Liver (tissue), 9 donors: ENCODE data around the gene C22orf23. TPM values are rescaled to one million over a fixed set of nuclear protein-coding genes. Genes with fewer than 3 reads are reported as not detected.
A peak's percentile ranks its signal among the peaks of the same experiment; 100 is the strongest.

ENCODE experiments used
- DNase-seq: peaks from one replicate; pipeline ENCODE4 v3.0.0-alpha.2; 2017; ENCODE audit warnings: low spot score
- H3K27ac ChIP-seq, 2 donors: one replicate each; pipeline ENCODE4 v1.7.0; 2013; ENCODE audit warnings: inconsistent platforms in 2 of 2, low read length in 2 of 2, control low read depth in 1 of 2, low read depth in 1 of 2, mild to moderate bottlenecking in 1 of 2
- H3K27me3 ChIP-seq, 4 donors: one replicate each; pipeline versions ENCODE4 v1.6.1 to v1.7.0; 2013; ENCODE audit warnings: low read length in 3 of 4, inconsistent platforms in 1 of 4, mild to moderate bottlenecking in 1 of 4, moderate library complexity in 1 of 4; ENCODE audit not compliant: control insufficient read depth in 4 of 4, insufficient read depth in 4 of 4
- H3K36me3 ChIP-seq, 4 donors: one replicate each; pipeline versions ENCODE4 v1.6.1 to v1.7.0; 2013; ENCODE audit warnings: low read length in 3 of 4, mild to moderate bottlenecking in 3 of 4, low read depth in 1 of 4, moderate library complexity in 1 of 4; ENCODE audit not compliant: control insufficient read depth in 4 of 4, insufficient read depth in 3 of 4
- H3K4me1 ChIP-seq, 4 donors: one replicate each; pipeline versions ENCODE4 v1.6.1 to v1.7.0; 2013; ENCODE audit warnings: low read length in 3 of 4, mild to moderate bottlenecking in 3 of 4, moderate library complexity in 1 of 4; ENCODE audit not compliant: control insufficient read depth in 4 of 4, insufficient read depth in 4 of 4
- H3K4me3 ChIP-seq, 3 donors: one replicate each; pipeline versions ENCODE4 v1.6.1 to v1.7.0; 2013; ENCODE audit warnings: low read length in 3 of 3, control low read depth in 1 of 3, low read depth in 1 of 3, mild to moderate bottlenecking in 1 of 3
- H3K9ac ChIP-seq, 2 donors: one replicate each; pipeline ENCODE4 v1.7.0; 2013; ENCODE audit warnings: low read length in 2 of 2, mild to moderate bottlenecking in 2 of 2, moderate library complexity in 2 of 2, control low read depth in 1 of 2, low read depth in 1 of 2
- H3K9me3 ChIP-seq, 4 donors: one replicate each; pipeline versions ENCODE4 v1.6.1 to v1.7.0; 2013; ENCODE audit warnings: low read length in 3 of 4; ENCODE audit not compliant: control insufficient read depth in 4 of 4
- EGR1 ChIP-seq, 2 donors: IDR thresholded peaks; 2 replicates each; pipeline ENCODE4 v1.6.1; 2016 to 2018; ENCODE audit warnings: antibody characterized with exemption in 2 of 2, low read depth in 2 of 2
- FOXA1 ChIP-seq: IDR thresholded peaks from 2 replicates; pipeline ENCODE4 v1.6.1; 2016; ENCODE audit warnings: antibody characterized with exemption
- FOXA2 ChIP-seq: IDR thresholded peaks from 2 replicates; pipeline ENCODE4 v1.6.1; 2016; ENCODE audit warnings: antibody characterized with exemption
- GABPA ChIP-seq, 2 donors: IDR thresholded peaks in 1 of 2; conservative IDR thresholded peaks in 1 of 2; 2 replicates each; pipeline ENCODE4 v1.6.1; 2016; ENCODE audit warnings: antibody characterized with exemption in 2 of 2, mild to moderate bottlenecking in 1 of 2, moderate library complexity in 1 of 2
- HNF4A ChIP-seq, 2 donors: conservative IDR thresholded peaks; 2 replicates each; pipeline ENCODE4 v1.6.1; 2016; ENCODE audit warnings: antibody characterized with exemption in 2 of 2, mild to moderate bottlenecking in 2 of 2
- HNF4G ChIP-seq: IDR thresholded peaks from 2 replicates; pipeline ENCODE4 v1.6.1; 2016; ENCODE audit warnings: antibody characterized with exemption
- JUND ChIP-seq, 2 donors: IDR thresholded peaks; 2 replicates each; pipeline ENCODE4 v1.6.1; 2016; ENCODE audit warnings: antibody characterized with exemption in 2 of 2
- NR2F2 ChIP-seq: IDR thresholded peaks from 2 replicates; pipeline ENCODE4 v1.6.1; 2016; ENCODE audit warnings: antibody characterized with exemption
- RAD21 ChIP-seq, 2 donors: IDR thresholded peaks; 2 replicates each; pipeline ENCODE4 v1.6.1; 2016; ENCODE audit warnings: antibody characterized with exemption in 2 of 2, mild to moderate bottlenecking in 2 of 2
- RXRA ChIP-seq, 2 donors: IDR thresholded peaks; 2 replicates each; pipeline ENCODE4 v1.6.1; 2017 to 2018; ENCODE audit warnings: antibody characterized with exemption in 2 of 2, mild to moderate bottlenecking in 1 of 2
- SP1 ChIP-seq: IDR thresholded peaks from 2 replicates; pipeline ENCODE4 v1.6.1; 2018; ENCODE audit warnings: antibody characterized with exemption, mild to moderate bottlenecking
- YY1 ChIP-seq: IDR thresholded peaks from 2 replicates; pipeline ENCODE4 v1.6.1; 2016; ENCODE audit warnings: antibody characterized with exemption, mild to moderate bottlenecking
- WGBS: extraction: QIAGEN DNeasy Blood & Tissue Kit; methylation state at CpG from one replicate; pipeline ENCODE4 v1.1.7; 2013; 5-methylcytosine and 5-hydroxymethylcytosine counted together
- polyA plus RNA-seq, 2 donors: library from polyadenylated mRNA; stranded (reverse) in 1 of 2; unstranded in 1 of 2; fragments of 200-250 nt in 1 of 2; fragments of >200 nt in 1 of 2; fragmentation: Nextera tagmentation in 1 of 2; extraction: Ambion mirVana in 1 of 2; gene quantifications; one replicate each; pipeline versions ENCODE4 v1.2.1 to v1.2.3, GENCODE V29; 2013 to 2015
- total RNA-seq, 2 donors: library from RNA; depleted of rRNA; stranded (reverse); fragments of >200 nt; gene quantifications; one replicate each; pipeline ENCODE4 v1.2.3, GENCODE V29; 2014
- TF ChIP-seq, protein P1 (sequence below): fragments of 150-350 bp; IDR thresholded peaks from 2 replicates; pipeline ENCODE4 v1.5.1; 2017; ENCODE audit warnings: improper control_type of control experiment, low read depth, low read length; ENCODE audit not compliant: missing input control
- TF ChIP-seq, protein P2 (sequence below): IDR thresholded peaks from 2 replicates; pipeline ENCODE4 v1.6.1; 2016; ENCODE audit warnings: antibody characterized with exemption, mild to moderate bottlenecking
- TF ChIP-seq, protein P3 (sequence below): IDR thresholded peaks from 2 replicates; pipeline ENCODE4 v1.6.1; 2016; ENCODE audit warnings: antibody characterized with exemption
- TF ChIP-seq, protein P4 (sequence below): IDR thresholded peaks from 2 replicates; pipeline ENCODE4 v1.6.1; 2016; ENCODE audit warnings: antibody characterized with exemption
- TF ChIP-seq, protein P5 (sequence below): IDR thresholded peaks from 2 replicates; pipeline ENCODE4 v1.6.1; 2016; ENCODE audit warnings: antibody characterized with exemption
- donor health status: healthy.
- donor health status: healthy.
- donor health status: healthy.
- donor health status: healthy.
- donor health status: healthy.

Gene C22orf23
- total and polyA plus RNA-seq, 4 donors: 0.02 TPM; not detected in 3

DNA sequence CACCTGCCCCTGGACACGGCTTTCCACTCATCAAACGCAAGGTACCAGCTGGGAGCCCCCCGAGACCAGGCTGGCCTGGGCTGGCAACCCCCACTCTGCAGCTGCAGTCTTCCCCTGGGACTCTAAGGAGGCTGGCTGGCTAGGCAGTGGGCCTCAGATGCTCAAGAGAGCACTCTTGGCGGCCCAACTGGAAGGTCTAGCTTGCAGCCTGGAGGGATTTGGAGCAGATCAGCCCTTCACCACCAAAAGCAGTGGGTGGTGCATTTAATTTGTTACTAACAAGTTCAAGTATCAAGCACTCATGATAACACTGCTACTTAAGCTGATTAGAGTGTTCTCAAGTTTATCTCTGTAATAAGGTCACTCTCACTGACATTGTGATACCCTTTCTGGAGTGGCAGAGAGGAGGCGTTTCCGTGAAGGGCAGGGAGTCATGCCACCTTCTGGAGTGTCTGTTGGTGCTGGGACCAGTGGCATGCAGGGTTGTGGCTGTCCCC, 21.5 kb downstream of the C22orf23 start:
- Histone ChIP-seq H3K4me3 (no peak overlapping the region), H3K27me3 (no peaks in the 10 kb centered on the region), H3K9me3 (no peaks in the 10 kb centered on the region), H3K27ac (no peak overlapping the region), H3K9ac (no peak overlapping the region), H3K36me3 (peaks cover 0 to 22% (median 6%) of the 10 kb centered on the region in 4 donors), H3K4me1 (peaks cover 6 to 17% (median 10%) of the 10 kb centered on the region in 4 donors)
- TF ChIP-seq, protein P1, sequence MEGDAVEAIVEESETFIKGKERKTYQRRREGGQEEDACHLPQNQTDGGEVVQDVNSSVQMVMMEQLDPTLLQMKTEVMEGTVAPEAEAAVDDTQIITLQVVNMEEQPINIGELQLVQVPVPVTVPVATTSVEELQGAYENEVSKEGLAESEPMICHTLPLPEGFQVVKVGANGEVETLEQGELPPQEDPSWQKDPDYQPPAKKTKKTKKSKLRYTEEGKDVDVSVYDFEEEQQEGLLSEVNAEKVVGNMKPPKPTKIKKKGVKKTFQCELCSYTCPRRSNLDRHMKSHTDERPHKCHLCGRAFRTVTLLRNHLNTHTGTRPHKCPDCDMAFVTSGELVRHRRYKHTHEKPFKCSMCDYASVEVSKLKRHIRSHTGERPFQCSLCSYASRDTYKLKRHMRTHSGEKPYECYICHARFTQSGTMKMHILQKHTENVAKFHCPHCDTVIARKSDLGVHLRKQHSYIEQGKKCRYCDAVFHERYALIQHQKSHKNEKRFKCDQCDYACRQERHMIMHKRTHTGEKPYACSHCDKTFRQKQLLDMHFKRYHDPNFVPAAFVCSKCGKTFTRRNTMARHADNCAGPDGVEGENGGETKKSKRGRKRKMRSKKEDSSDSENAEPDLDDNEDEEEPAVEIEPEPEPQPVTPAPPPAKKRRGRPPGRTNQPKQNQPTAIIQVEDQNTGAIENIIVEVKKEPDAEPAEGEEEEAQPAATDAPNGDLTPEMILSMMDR: no peak
- TF ChIP-seq, protein P2, sequence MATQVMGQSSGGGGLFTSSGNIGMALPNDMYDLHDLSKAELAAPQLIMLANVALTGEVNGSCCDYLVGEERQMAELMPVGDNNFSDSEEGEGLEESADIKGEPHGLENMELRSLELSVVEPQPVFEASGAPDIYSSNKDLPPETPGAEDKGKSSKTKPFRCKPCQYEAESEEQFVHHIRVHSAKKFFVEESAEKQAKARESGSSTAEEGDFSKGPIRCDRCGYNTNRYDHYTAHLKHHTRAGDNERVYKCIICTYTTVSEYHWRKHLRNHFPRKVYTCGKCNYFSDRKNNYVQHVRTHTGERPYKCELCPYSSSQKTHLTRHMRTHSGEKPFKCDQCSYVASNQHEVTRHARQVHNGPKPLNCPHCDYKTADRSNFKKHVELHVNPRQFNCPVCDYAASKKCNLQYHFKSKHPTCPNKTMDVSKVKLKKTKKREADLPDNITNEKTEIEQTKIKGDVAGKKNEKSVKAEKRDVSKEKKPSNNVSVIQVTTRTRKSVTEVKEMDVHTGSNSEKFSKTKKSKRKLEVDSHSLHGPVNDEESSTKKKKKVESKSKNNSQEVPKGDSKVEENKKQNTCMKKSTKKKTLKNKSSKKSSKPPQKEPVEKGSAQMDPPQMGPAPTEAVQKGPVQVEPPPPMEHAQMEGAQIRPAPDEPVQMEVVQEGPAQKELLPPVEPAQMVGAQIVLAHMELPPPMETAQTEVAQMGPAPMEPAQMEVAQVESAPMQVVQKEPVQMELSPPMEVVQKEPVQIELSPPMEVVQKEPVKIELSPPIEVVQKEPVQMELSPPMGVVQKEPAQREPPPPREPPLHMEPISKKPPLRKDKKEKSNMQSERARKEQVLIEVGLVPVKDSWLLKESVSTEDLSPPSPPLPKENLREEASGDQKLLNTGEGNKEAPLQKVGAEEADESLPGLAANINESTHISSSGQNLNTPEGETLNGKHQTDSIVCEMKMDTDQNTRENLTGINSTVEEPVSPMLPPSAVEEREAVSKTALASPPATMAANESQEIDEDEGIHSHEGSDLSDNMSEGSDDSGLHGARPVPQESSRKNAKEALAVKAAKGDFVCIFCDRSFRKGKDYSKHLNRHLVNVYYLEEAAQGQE: no peak
- no peak for TF ChIP-seq NR2F2
- TF ChIP-seq HNF4G: no peak
- TF ChIP-seq RXRA (IDR thresholded peaks at IDR 0.05): no peak
- TF ChIP-seq, protein P3, sequence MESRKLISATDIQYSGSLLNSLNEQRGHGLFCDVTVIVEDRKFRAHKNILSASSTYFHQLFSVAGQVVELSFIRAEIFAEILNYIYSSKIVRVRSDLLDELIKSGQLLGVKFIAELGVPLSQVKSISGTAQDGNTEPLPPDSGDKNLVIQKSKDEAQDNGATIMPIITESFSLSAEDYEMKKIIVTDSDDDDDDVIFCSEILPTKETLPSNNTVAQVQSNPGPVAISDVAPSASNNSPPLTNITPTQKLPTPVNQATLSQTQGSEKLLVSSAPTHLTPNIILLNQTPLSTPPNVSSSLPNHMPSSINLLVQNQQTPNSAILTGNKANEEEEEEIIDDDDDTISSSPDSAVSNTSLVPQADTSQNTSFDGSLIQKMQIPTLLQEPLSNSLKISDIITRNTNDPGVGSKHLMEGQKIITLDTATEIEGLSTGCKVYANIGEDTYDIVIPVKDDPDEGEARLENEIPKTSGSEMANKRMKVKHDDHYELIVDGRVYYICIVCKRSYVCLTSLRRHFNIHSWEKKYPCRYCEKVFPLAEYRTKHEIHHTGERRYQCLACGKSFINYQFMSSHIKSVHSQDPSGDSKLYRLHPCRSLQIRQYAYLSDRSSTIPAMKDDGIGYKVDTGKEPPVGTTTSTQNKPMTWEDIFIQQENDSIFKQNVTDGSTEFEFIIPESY: no peak
- TF ChIP-seq FOXA2: no peak
- TF ChIP-seq SP1: no peak
- DNase-seq: peak; percentile 27
- 92% methylated on average over 6 of the region's 6 CpGs for WGBS

DNA sequence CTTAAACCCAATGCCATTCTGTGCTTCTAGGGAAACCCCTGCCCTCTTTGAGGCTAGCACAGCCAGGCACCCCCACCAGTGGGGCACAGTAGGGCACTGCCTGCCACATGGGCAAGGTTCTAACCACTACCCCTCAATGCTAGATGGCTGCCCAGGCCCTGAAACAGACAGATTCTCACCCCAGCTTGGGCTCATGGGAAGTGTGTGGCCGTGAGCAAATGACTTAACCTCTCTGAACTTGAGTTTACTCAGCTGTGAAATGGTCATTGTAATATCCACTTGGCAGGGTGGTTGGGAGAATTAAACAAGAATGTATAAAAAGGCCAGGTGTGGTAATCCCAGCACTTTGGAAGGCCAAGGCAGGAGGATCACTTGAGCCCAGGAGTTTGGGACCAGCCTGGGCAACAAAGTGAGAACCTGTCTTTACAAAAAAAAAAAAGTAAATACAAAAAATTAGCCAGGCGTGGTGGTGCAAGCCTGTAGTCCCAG, 22.4 kb downstream of the C22orf23 start:
- H3K4me3 ChIP-seq: no peak overlapping the region
- peaks cover 3 to 30% (median 7%) of the 10 kb centered on the region in 4 donors for H3K36me3 ChIP-seq
- DNase-seq: peak; percentile 27
- peaks cover 6 to 17% (median 10%) of the 10 kb centered on the region in 4 donors for H3K4me1 ChIP-seq
- no peaks in the 10 kb centered on the region for H3K9me3 ChIP-seq
- 87% methylated on average over 2 of the region's 2 CpGs for WGBS
- no peak overlapping the region for H3K27ac ChIP-seq
- H3K9ac ChIP-seq: no peak overlapping the region
- no peaks in the 10 kb centered on the region for H3K27me3 ChIP-seq
- TF ChIP-seq YY1 (no peak), JUND (IDR thresholded peaks at IDR 0.05) (no peak), NR2F2 (no peak), HNF4A (conservative IDR thresholded peaks at IDR 0.05) (no peak), RXRA (IDR thresholded peaks at IDR 0.05) (no peak), FOXA1 (no peak), HNF4G (no peak), GABPA (IDR thresholded peaks at IDR 0.05 in 1 of 2, conservative IDR thresholded peaks at IDR 0.05 in 1 of 2) (no peak), EGR1 (IDR thresholded peaks at IDR 0.05; ENCODE audit: low read depth in 2 of 2) (no peak), RAD21 (IDR thresholded peaks at IDR 0.05) (no peak)
- TF ChIP-seq, protein P4, sequence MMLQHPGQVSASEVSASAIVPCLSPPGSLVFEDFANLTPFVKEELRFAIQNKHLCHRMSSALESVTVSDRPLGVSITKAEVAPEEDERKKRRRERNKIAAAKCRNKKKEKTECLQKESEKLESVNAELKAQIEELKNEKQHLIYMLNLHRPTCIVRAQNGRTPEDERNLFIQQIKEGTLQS: no peak
- TF ChIP-seq, protein P1: no peak
- TF ChIP-seq, protein P5, sequence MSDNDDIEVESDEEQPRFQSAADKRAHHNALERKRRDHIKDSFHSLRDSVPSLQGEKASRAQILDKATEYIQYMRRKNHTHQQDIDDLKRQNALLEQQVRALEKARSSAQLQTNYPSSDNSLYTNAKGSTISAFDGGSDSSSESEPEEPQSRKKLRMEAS: no peak
- TF ChIP-seq, protein P3: no peak
